Sigmoid colon (tissue), 3 donors: ENCODE measurements around the gene TTC39B.

Experiments used
- POLR2A ChIP-seq, 2 donors: fragments of 450-650 bp; IDR thresholded peaks; one replicate each; pipeline ENCODE4 v1.6.1; 2016; ENCODE audit warnings: antibody characterized with exemption in 2 of 2, mild to moderate bottlenecking in 2 of 2, moderate library complexity in 2 of 2
- TF ChIP-seq, protein P1 (sequence below), 4 experiments: fragments of 450-650 bp in 3 of 4; fragments of 200-600 bp in 1 of 4; IDR thresholded peaks; one replicate each; pipeline ENCODE4 v1.5.1; 2016 to 2019; ENCODE audit warnings: antibody characterized with exemption in 4 of 4, mild to moderate bottlenecking in 3 of 4, moderate library complexity in 2 of 4

DNA sequence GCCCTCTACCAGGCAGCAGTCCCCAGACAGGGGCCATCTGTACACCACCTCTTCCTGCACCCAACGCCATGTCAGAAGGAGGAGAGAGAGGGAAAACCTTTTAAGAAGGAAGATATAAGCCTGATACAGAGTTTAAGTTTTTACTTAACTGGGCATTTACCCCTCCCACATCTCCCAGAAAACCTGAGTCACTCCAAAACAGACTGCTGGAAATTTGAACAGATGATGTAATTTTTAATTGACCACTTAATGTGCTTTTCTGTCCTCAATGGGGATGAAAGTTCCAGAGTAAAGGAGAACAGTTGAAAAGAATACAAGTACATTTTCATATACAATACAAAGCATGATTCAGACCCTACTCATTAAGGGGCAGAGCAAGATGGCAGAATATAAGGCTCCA, 63.9 kb downstream of the TTC39B start:
- TF ChIP-seq, protein P1, sequence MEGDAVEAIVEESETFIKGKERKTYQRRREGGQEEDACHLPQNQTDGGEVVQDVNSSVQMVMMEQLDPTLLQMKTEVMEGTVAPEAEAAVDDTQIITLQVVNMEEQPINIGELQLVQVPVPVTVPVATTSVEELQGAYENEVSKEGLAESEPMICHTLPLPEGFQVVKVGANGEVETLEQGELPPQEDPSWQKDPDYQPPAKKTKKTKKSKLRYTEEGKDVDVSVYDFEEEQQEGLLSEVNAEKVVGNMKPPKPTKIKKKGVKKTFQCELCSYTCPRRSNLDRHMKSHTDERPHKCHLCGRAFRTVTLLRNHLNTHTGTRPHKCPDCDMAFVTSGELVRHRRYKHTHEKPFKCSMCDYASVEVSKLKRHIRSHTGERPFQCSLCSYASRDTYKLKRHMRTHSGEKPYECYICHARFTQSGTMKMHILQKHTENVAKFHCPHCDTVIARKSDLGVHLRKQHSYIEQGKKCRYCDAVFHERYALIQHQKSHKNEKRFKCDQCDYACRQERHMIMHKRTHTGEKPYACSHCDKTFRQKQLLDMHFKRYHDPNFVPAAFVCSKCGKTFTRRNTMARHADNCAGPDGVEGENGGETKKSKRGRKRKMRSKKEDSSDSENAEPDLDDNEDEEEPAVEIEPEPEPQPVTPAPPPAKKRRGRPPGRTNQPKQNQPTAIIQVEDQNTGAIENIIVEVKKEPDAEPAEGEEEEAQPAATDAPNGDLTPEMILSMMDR (IDR thresholded peaks at IDR 0.05): no peak
- no peak for TF ChIP-seq POLR2A (IDR thresholded peaks at IDR 0.05)
